T47D (cell line): ENCODE results near the gene NCAPD3.
A peak's percentile ranks its signal among the peaks of the same experiment; 100 is the strongest.

Source experiments
- DNase-seq, 2 experiments: peaks; one replicate each; pipeline versions ENCODE4 v3.0.0 to v3.0.0-alpha.2; 2011 to 2012; ENCODE audit warnings: low read depth in 1 of 2, low spot score in 1 of 2
- JUND ChIP-seq: IDR thresholded peaks from 2 replicates; pipeline ENCODE4 v1.6.1; 2012; ENCODE audit warnings: low read depth
- in situ Hi-C: cut with HindIII; loops from 2 replicates; pipeline ENCODE4 v1.10.0; 2016; ENCODE audit warnings: low sequenced_read_pairs, low pct_unique_long_range_greater_than_20kb

Gene NCAPD3

DNA sequence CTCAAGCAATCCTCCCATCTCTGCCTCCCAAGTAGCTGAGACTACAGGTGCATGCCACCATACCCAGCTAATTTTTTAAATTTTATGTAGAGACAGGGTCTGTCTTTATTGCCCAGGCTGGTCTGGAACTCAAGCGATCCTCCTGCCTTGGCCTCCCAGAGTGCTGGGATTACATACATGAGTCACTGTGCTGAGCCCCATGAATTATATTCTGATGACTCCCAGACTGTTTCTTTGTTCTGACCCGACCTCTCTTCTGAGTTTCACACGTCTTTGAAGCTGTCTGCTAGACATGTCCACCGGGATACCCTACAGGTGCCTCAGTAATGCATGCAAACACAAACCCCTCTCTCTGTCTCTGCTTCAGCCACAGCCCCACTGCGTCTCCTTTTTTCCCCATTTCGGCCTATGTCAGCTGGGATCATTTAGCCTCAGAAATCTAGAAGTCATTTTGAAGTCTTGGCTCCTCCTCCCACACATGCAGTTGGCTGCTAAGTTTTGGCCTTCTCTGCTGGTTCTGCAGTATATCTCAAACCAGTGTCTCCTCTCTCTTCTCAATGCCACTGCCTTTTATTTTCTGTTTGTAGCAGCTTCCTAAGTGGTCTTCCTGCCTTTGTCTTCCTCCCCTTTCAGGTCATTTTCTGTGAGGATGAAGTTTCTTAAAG lies 5.5 kb upstream of the NCAPD3 start:
- in situ Hi-C loops = no loop called here
- TF ChIP-seq JUND = no peak
- no peak for DNase-seq

DNA sequence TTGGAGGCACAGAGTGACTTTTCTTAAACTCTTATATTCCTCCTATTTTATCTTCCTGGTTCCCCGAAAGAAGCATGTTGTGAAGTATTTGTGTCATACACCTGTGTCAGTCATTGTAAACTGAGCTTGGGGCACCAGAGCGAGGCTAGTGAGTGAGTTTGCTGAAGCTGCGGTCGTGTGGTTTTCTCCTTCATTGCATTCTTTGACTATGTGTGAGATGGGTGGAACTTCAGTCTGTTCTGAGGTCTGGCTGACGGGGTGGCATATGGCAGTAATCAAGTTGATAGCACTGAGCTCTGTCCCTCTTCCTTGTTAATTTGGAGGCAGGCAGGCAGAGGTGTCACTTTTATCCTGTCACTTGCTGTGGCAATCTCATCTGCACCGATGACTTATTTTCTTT lies 4.9 kb upstream of the NCAPD3 start:
- in situ Hi-C loops = no loop called here
- DNase-seq = no peak
- TF ChIP-seq JUND = no peak

DNA sequence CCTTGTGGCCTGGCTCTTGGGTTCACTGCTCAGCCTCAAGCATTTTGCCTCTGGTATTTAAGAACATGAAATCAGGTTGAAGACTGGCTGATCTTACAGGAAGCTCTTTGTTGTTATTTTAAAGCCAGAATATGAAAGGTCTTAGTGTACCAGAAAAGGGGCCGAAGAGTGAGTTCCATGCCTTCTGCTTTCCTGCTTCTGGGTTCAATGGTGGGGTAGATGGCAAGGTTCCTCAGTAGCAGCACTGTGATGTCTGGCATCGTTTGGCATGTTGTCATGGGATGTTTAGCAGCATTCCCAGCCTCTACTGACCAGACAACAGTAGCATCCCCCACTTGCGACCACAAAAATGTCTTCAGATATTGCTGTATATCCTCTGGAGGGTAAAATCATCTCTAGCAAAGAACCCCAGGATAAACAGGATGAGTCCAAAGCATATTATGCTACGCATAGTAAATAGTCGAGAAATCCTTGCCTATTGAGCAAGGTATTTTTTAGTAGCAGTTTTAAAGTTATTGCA lies 3.1 kb upstream of the NCAPD3 start:
- DNase-seq = no peak
- no peak for TF ChIP-seq JUND
- in situ Hi-C loops = no loop called here

DNA sequence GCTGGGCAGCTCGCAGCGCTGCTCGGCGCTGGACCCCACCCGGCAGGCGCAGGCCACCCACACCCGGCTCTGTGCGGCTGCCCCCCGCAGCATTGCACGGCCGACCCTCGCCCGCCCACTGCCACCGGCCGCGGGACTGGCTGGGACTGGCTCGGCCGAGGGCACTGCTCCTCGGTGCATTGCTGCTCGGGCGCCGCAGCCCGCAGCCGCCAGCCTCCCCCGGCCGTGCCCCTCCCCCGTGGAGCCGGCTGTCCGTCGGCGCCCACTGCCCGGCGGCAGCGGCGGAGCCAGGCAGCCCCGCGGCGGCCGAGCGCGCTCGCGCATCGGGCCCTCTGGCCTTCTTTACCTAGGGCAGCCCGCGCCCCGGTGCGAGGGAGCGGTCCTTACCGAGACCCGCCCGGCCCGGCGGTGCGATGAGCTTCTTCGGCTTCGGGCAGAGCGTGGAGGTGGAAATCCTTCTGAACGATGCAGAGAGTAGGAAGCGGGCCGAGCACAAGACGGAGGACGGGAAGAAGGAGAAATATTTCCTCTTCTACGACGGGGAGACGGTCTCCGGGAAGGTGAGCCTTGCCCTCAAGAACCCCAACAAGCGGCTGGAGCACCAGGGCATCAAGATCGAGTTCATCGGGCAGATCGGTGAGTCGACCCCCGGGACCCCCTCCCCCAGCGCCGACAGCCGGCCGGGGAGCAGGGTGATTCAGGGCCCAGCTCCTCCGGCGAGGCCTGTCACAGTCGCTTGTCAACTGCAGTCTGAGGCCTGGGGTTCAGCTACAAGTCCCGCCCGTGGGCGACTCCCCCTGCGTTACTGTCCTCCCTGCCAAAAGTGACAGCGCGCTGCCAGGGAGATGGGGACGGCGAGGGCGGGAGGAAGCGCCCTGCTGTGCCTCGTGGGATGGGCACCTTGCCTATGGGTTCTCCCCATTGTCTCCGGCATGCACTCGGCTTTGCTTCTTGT lies 1.2 kb upstream of the NCAPD3 start:
- DNase-seq = peak; percentile 66 to 91

DNA sequence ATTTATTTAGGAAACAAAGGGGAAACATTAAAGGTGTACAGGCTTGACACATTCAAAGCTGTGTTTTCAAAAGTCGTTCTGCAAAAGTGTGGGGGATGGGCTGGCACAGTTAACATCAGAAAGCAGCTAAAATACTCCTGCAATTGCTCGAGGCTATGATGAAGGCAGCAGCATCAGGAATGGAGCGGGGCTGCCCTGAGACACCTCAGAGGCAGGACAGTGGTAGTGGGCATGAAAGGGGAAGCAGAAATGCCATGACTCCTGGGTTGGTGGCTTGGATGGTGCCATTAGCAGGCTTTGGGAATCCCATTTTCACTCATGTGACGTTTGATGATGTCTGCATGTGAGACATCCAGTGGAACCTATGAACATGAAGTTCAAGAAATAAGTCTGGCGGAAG lies 646 bp downstream of the NCAPD3 start:
- TF ChIP-seq JUND = no peak
- peak in 1 of 2 experiments; percentile 18 for DNase-seq
- in situ Hi-C loops = no loop called here

More for the DNA sequence above, 1.2 kb upstream of the NCAPD3 start:
- in situ Hi-C loops = no loop called here
- TF ChIP-seq JUND = no peak

DNA sequence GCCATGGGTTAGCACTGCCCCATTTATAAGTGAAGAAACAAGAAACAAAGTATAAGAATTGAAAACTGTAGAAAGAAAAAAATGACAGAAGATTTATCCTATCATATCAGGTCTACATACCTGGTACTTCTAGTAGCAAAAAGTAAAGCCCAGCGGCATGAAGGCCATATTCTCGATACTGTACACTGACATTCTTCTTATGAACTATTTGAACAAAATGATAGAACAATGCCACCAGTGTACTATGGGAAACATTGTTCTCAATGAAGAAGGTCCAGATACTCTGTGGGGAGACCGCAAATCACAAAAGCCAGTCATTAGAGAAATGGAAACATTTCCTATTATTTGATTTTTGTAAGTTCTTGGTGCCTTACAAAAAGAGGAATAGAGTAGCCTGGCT lies 7.0 kb downstream of the NCAPD3 start:
- in situ Hi-C loops = no loop called here
- DNase-seq = no peak
- no peak for TF ChIP-seq JUND

DNA sequence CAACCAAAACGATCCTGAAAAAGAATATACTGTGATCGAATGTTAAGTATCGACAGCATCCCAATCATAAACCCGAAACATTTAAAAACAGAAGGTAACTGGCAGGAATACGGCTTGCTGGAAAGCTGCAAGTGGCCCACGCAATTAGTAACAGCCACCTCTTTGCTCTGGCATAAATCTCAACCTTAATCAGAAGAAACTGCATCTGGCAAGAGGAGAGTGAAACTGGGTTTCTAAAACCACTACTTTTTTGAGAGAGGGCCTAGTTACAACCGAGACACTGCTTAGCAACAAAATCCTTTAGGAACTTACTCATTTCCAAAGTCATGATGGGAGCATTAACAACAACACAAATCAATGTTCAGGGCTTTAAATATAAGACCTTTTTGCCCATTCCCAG lies 7.9 kb downstream of the NCAPD3 start:
- DNase-seq = no peak
- in situ Hi-C loops = no loop called here
- no peak for TF ChIP-seq JUND

DNA sequence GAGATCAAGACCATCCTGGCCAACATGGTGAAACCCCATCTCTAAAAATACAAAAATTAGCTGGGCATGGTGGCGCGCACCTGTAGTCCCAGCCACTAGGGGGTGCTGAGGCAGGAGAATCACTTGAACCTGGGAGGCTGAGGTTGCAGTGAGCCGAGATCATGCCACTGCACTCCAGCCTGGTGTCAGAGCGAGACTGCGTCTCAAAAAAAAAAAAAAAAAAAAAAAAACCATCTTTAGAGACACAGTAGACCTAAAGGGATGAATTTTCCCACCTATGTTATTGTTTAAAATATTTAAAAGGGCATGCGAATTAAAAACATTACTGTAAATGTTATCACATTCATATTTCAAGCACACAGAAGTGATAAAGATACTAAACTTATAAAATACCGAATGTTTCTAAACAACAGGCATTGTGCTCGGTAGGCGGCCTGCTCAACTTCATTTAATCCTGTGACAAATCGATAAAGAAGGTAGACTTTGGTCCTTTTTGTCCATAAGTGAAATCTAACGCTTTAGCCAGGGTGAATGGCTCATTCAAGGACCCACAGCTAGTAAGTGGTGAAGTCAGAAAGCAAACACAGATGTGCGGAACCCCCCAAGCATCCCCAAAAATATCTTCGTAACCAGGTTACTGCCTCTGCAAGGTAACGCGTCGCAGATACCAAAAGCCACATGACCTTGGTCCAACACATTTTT lies 16.1 kb downstream of the NCAPD3 start:
- TF ChIP-seq JUND = no peak
- in situ Hi-C loops = no loop called here
- DNase-seq = peak in 1 of 2 experiments; percentile 63

DNA sequence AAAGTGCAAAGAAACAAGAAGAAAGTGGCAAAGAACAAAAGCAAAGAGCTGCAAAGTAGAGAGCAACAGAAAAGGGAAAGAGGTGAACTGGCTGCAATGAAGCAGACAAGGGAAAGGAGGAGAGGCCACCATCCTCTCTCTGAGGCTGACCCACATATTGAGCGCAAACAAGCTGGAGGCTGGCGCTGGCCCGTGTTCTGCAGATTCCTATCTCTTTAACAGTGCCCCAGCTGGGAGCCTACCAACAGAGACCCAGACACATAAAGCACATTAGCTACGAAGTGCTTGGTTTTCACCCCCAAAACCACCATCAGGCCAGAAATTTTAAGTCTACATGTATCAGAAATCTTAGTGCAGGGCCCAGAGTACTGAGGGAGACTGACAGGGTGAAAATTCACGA lies 17.6 kb downstream of the NCAPD3 start:
- in situ Hi-C loops = no loop called here
- DNase-seq = peak in 1 of 2 experiments; percentile 17
- no peak for TF ChIP-seq JUND

DNA sequence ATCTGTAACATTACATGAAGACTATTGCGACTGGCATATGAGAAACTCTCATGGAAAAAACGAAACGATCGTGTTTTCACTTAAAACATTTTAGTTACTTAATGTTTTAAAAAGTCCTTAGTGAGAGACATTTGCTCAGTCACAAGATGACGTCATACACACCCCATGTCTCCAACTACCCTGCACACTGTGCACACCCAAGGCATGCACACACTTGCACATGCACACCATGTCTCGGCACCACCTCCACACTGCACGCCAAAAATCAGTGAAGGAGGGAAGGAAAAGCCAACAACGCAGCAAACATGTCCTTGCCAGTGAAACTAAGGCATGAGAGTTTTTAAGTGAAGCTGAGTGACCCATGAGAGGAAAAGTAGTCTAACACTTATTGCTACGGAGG lies 18.0 kb downstream of the NCAPD3 start:
- in situ Hi-C loops = no loop called here
- TF ChIP-seq JUND = no peak
- DNase-seq = no peak

DNA sequence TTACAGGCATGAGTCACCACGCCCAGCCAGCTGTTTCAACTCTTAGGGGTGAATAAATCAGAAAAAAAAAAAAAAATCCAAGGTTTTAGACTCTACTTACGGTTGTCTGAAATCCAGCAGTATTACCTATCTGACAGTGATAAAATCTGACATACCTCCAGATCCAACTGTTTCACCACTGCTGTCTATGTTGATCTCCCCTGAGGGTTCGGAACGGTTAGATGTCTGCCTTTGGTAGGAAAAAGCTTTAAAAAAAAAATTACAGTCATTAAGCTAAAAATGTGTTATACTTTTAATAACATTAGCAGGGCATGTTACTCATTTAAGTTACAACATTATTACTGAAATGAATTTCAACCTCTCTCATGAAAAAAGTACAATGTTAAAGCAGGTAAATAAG lies 21.1 kb downstream of the NCAPD3 start:
- no peak for DNase-seq
- no peak for TF ChIP-seq JUND
- in situ Hi-C loops = no loop called here

DNA sequence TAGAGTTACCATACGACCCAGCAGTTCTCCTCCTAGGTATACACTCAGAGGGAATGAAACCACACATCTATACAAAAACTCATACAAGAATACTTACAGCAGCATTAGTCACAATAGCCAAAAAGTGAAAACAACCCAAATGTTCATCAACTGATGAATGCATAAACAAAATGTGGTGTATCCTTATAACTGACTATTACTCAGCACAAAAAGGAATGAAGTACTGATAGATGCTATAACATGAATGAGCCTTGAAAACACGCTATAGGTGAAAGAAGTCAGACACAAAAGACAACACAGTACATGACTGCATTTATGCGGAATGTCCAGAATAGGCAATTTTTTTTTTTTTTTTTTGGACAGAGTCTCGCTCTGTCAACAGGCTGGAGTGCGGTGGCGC lies 23.1 kb downstream of the NCAPD3 start:
- DNase-seq = no peak
- in situ Hi-C loops = no loop called here
- no peak for TF ChIP-seq JUND
